K562 (cell line): ENCODE results near the gene CD84. TPM values are rescaled to one million over a fixed set of nuclear protein-coding genes. Genes with fewer than 3 reads are reported as not detected.

ENCODE experiments used
- CAMTA2 ChIP-seq: fragments of 250-450 bp; sonication (Bioruptor Pico); conservative IDR thresholded peaks from 2 replicates; pipeline ENCODE4 v1.5.1; 2022
- CLOCK ChIP-seq: fragments of 250-450 bp; sonication (Bioruptor Pico); IDR thresholded peaks from 2 replicates; pipeline ENCODE4 v1.4.0; 2020; ENCODE audit warnings: mild to moderate bottlenecking, moderate library complexity, borderline replicate concordance
- CXXC5 ChIP-seq: fragments of 250-450 bp; sonication (Bioruptor Pico); IDR thresholded peaks from 2 replicates; pipeline ENCODE4 v1.8.0; 2022; ENCODE audit warnings: inconsistent platforms, mild to moderate bottlenecking, moderate library complexity
- FOXM1 ChIP-seq, 2 experiments: fragments of 450-650 bp in 1 of 2; sonication (generic) in 1 of 2; formaldehyde crosslinking in 1 of 2; IDR thresholded peaks; 2 replicates each; pipeline versions ENCODE4 v1.6.1 to v1.9.0; 2017 to 2022; ENCODE audit warnings: low read depth in 2 of 2, mild to moderate bottlenecking in 2 of 2, missing genetic modification reagents in 1 of 2, moderate library complexity in 1 of 2
- HNRNPK ChIP-seq: fragments of 200-400 bp; formaldehyde crosslinking; IDR thresholded peaks from one replicate; pipeline ENCODE4 v1.6.1; 2018; ENCODE audit warnings: mild to moderate bottlenecking, low read depth, low read length; ENCODE audit not compliant: poor library complexity, severe bottlenecking
- JUN ChIP-seq, 2 experiments: sonication (generic) in 1 of 2; formaldehyde crosslinking in 1 of 2; IDR thresholded peaks; 2 replicates each; pipeline versions ENCODE4 v1.6.1 to v1.8.0; 2012 to 2022; ENCODE audit warnings: borderline replicate concordance in 2 of 2, mild to moderate bottlenecking in 2 of 2, improper control_type of control experiment in 1 of 2, low read depth in 1 of 2, low read length in 1 of 2, missing genetic modification reagents in 1 of 2
- MTA3 ChIP-seq: fragments of 450-650 bp; formaldehyde crosslinking; IDR thresholded peaks from 2 replicates; pipeline ENCODE4 v1.6.1; 2017; ENCODE audit warnings: mild to moderate bottlenecking, borderline replicate concordance
- PTRF ChIP-seq: fragments of 450-650 bp; IDR thresholded peaks from 2 replicates; pipeline ENCODE4 v1.6.1; 2016; ENCODE audit warnings: mild to moderate bottlenecking, missing genetic modification characterization, missing compliant biosample characterization
- PTTG1 ChIP-seq: fragments of 450-650 bp; IDR thresholded peaks from 2 replicates; pipeline ENCODE4 v1.6.1; 2016; ENCODE audit warnings: low read depth, mild to moderate bottlenecking, missing genetic modification characterization, missing compliant biosample characterization
- RAD51 ChIP-seq: fragments of 450-650 bp; IDR thresholded peaks from 2 replicates; pipeline ENCODE4 v1.7.1; 2016; ENCODE audit warnings: low read depth, mild to moderate bottlenecking, borderline replicate concordance
- SMAD2 ChIP-seq: fragments of 150-350 bp; IDR thresholded peaks from 2 replicates; pipeline ENCODE4 v1.6.1; 2014; ENCODE audit warnings: low read depth, mild to moderate bottlenecking, low read length
- SMC3 ChIP-seq: conservative IDR thresholded peaks from 2 replicates; pipeline ENCODE4 v1.6.1; 2011; ENCODE audit warnings: low read depth, low read length, improper control_type of control experiment; ENCODE audit not compliant: insufficient read depth
- TGIF2 ChIP-seq: sonication (generic); formaldehyde crosslinking; IDR thresholded peaks from 2 replicates; pipeline ENCODE4 v1.8.1; 2022; ENCODE audit warnings: mild to moderate bottlenecking, missing genetic modification reagents, moderate library complexity
- THRAP3 ChIP-seq: fragments of 450-650 bp; IDR thresholded peaks from 2 replicates; pipeline ENCODE4 v1.6.1; 2016; ENCODE audit warnings: mild to moderate bottlenecking, inconsistent platforms, borderline replicate concordance
- ZBTB8A ChIP-seq: fragments of 450-650 bp; IDR thresholded peaks from 2 replicates; pipeline ENCODE4 v1.6.1; 2018; ENCODE audit warnings: mild to moderate bottlenecking, moderate library complexity; ENCODE audit not compliant: partially characterized antibody
- ZFP36 ChIP-seq: fragments of 150-350 bp; IDR thresholded peaks from 2 replicates; pipeline ENCODE4 v1.6.1; 2018; ENCODE audit warnings: low read length, low read depth; ENCODE audit not compliant: partially characterized antibody
- ZNF165 ChIP-seq: fragments of 250-450 bp; sonication (Bioruptor Pico); IDR thresholded peaks from 2 replicates; pipeline ENCODE4 v1.4.0; 2020; ENCODE audit warnings: borderline replicate concordance
- ZNF280B ChIP-seq: fragments of 250-450 bp; sonication (Bioruptor Pico); IDR thresholded peaks from 2 replicates; pipeline ENCODE4 v1.5.1; 2021; ENCODE audit warnings: mild to moderate bottlenecking
- ZNF3 ChIP-seq: fragments of 250-450 bp; sonication (Bioruptor Pico); IDR thresholded peaks from 2 replicates; pipeline ENCODE4 v1.5.0; 2021; ENCODE audit warnings: mild to moderate bottlenecking, moderate library complexity
- ZNF584 ChIP-seq: fragments of 200-800 bp; sonication (Bioruptor generic); IDR thresholded peaks from 2 replicates; pipeline ENCODE4 v1.6.1; 2016; ENCODE audit warnings: low read depth, mild to moderate bottlenecking, missing genetic modification characterization, missing compliant biosample characterization
- ZNF740 ChIP-seq, 3 experiments: fragments of 200-800 bp in 1 of 3; sonication (Bioruptor generic) in 1 of 3; sonication (generic) in 1 of 3; formaldehyde crosslinking in 1 of 3; IDR thresholded peaks; 2 replicates each; pipeline versions ENCODE4 v1.6.1 to v1.8.0; 2016 to 2022; ENCODE audit warnings: mild to moderate bottlenecking in 2 of 3, missing compliant biosample characterization in 2 of 3, missing genetic modification characterization in 2 of 3, missing genetic modification reagents in 1 of 3
- ZNF77 ChIP-seq: fragments of 250-450 bp; sonication (Bioruptor Pico); IDR thresholded peaks from 2 replicates; pipeline ENCODE4 v1.5.0; 2020
- polyA plus RNA-seq, 8 experiments: library from polyadenylated mRNA; depleted of rRNA in 4 of 8; stranded (reverse) in 5 of 8; unstranded in 3 of 8; fragments of >200 nt; fragmentation: Nextera tagmentation in 2 of 8; fragmentation: Illumina TruSeq in 1 of 8; extraction: Ambion mirVana in 2 of 8; extraction: Trizol in 1 of 8; gene quantifications; 2 replicates each; pipeline versions ENCODE4 v1.2.1 to v1.2.3, GENCODE V29; 2011 to 2014; ENCODE audit warnings: inconsistent platforms in 1 of 8, missing spikeins in 1 of 8
- total RNA-seq, 7 experiments: library from RNA; depleted of rRNA in 6 of 7; stranded (reverse); fragments of >200 nt in 6 of 7; fragmentation: Illumina TruSeq in 2 of 7; extraction: Trizol in 2 of 7; gene quantifications; 2 replicates each; pipeline versions ENCODE4 v1.2.1 to v1.2.3, GENCODE V29; 2011 to 2021; ENCODE audit warnings: low replicate concordance in 1 of 7

CD84 gene
- total and polyA plus RNA-seq, 9 of the 15 experiments (the other 6 are each of a cell fraction or from before 2014, with no cell fraction given) = 0.82 to 6.8 (median 2.0) TPM

- TF ChIP-seq PTRF (tag) (peak; percentile 14; the same call in 1 of the 2 replicates), SMC3 (no peak), ZNF3 (CRISPR knock-in tag) (no peak), ZNF280B (CRISPR knock-in tag) (no peak), TGIF2 (no peak), HNRNPK (no peak), PTTG1 (tag) (no peak), ZBTB8A (no peak), RAD51 (peak; percentile 33), ZNF584 (no peak), THRAP3 (no peak), ZFP36 (no peak), ZNF740 (CRISPR knock-in tag; IDR thresholded peaks at IDR 0.05) (no peak), ZNF740 (tag; IDR thresholded peaks at IDR 0.05) (no peak; a peak in 1 of 4 replicates), ZNF77 (CRISPR knock-in tag) (no peak), FOXM1 (IDR thresholded peaks at IDR 0.05; ENCODE audit: low read depth) (no peak), FOXM1 (CRISPR knock-in tag; IDR thresholded peaks at IDR 0.05; ENCODE audit: low read depth) (no peak), MTA3 (no peak), CXXC5 (CRISPR knock-in tag) (peak; percentile 57), ZNF165 (no peak), SMAD2 (no peak), CLOCK (CRISPR knock-in tag) (no peak), JUN (IDR thresholded peaks at IDR 0.05; ENCODE audit: borderline replicate concordance, low read depth, low read length) (no peak), JUN (CRISPR knock-in tag; IDR thresholded peaks at IDR 0.05; ENCODE audit: borderline replicate concordance) (no peak), CAMTA2 (CRISPR knock-in tag) (no peak)
These were observed 37.5 kb downstream of the CD84 start (continued) for GRCh38 chr1:160541622-160542302.
